ENCODE data around the gene PPP1R1C.

Gene PPP1R1C

DNA sequence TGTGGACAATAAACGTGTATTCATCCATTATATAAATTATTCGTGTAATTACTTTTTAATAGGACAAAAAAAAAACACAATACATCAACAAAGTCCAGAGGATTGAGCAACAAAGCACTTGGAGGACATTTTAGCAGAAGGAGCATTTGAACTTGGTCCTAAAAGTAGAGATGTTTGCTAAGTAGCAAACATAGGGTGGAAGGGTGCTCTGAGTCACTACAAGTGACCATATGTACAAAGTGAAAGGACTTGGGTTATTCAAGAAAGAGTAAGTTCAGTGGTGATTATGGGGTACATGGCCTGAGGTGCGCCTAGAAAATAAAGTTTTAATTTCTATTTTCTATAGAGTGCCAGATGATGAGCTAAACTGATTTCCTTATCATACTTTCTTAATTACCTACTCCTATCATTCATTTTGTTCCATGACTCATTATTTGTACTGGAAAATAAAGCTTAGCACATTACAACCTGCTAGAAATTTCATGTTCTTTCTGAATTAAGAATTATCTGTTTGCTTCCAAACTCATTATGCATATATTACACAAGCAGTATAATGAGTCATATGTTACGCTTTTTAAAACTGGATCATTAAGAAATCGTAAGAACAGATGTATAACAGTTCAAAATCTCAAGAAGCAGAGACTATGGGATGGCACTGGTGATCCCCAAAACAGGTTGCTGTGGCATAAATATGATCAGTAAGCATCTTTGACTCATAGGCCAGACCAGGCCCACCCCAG is 13.1 kb upstream of the PPP1R1C start:
- DNase-seq, result no peak

DNA sequence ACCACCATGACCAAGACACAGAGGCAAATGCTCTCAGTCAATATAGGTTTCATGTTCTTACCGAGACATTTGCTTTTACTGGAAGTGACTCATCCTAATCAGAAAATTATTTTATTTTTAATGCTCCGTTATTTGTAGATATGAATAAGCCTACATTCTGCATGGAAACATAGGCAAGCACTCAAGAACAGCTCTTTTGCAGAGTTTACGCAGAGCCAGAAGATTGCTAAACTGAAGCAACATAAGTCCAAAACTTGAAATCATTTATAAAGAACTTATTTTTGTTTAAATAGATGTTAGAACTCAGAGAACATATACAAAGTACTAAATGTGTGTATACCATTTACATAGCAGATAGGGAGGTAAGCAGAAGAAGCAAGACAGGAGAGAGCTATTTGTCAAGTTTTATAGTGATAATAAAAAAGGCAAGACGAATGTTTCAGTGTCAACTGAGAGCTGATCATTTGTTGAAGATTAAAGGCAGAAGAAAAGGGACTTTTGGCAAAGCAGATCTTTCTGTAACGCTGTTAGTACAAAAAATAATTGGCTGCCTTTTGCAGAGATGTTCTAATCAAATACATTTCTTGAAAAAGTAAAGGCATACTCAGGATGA is 12.4 kb upstream of the PPP1R1C start:
- no peak for DNase-seq

GRCh38 chr2:181977661-181978350 is 7.8 kb upstream of the PPP1R1C start:
- no peak for DNase-seq

- no peak for DNase-seq
Observed at GRCh38 chr2:181978351-181979150, 7.1 kb upstream of the PPP1R1C start.

- DNase-seq, result no peak
Observed at GRCh38 chr2:181984060-181984459, 1.6 kb upstream of the PPP1R1C start.

GRCh38 chr2:181984814-181985631 is 630 bp upstream of the PPP1R1C start:
- DNase-seq, result no peak

DNA sequence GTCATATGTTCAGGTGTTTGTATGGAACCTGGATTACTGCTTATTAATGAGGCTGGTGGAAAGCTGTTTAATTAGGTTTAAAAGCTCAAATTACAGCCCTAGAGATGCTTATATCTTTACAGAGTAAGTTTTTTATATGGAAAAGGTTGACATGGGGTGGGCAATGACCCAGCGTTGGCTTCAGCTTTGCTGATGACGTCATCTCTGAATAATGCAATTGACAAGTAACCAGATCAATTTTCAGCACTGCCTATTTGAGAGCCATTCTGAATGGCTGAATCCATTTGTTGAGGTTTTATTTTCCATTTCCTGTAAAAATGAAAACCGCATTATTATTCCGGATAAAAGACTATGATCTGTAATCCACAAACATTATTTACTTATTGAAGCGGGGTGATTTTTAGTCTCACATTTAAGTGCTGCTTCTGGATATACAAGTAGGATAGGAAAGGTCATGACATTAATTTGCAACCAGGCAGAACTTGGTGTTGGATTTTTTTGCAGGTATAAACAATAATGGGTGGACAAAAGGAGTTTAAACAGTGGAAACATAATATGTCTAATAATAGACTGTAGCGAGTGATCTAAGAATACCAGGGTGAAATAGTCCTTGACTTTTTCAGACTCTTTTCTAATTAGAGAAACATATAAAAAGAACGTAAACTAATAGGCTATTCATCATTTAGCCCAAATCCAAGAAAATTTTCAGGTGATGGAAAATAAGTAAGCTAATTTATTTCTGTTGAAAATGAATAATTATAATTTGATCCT is 2.7 kb downstream of the PPP1R1C start:
- DNase-seq, result no peak

DNA sequence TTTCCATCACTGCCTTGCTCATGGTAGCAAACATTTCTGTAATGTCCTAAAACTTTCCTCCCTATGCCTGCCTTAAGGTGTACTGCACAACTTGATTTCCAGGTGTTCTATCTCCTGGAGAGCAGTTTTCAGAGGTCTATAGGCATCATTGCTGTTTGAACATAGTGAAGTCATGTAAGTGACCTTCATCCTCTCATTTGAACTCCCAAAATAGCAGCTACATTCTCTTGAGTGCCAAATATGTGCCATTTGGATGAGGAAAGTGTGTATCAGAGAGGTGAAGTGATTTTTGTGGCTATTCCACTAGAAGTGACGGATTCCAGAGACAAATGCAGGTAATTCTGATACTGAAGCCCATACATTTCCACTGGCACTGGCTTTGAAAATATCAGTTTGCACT is 3.4 kb downstream of the PPP1R1C start:
- DNase-seq, result no peak

DNA sequence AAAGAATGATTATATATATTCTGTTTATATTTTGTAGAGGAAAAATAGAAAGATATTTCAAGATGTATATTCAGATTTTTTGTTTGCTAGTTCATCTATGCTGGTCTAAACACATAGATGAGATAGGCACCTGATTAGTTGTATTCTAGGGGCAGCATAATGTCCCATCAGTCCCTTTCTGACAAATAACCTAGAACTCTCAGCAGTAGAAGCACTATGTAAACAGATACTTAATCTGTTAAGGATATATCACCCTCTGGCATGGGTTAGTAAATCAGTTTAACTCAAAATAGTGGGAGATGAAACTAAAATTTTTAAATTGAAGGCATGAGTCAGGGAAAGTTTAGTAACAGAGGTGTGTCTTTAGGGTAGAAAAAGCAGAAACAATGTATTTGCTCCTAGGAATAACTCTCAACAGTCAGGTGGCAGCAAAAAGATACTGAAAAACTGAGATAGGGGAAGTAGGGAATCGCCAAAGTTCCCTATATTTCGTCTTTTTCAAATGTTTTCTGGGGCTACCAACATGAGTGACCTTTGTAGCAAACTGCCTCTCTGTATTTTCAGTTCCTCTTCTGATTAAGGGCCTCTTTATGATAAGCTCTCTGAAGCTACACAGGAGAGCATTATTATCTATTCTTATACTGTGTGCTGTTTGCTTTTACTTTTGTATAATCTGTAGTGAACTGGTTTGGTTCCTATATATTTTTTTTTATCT is 5.7 kb downstream of the PPP1R1C start:
- no peak for DNase-seq

DNA sequence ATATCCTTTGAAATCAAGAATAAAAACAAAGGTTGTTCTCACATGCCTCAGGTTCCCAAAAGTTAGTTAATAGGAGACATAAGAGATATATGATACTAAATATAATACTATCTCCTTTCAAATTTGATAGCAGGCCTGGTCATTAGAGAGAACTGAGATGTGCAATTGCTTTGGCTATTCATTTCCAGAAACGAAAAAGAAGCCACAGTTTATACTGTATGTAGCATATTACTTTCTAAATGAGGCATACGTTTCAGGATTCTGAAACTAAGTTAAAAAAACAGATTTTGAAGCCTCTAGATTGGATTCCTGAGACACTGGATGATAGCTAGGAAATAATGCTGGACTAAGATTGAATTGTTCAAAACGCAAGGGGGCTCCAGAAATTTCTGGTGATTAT is 7.1 kb downstream of the PPP1R1C start:
- no peak for DNase-seq

DNA sequence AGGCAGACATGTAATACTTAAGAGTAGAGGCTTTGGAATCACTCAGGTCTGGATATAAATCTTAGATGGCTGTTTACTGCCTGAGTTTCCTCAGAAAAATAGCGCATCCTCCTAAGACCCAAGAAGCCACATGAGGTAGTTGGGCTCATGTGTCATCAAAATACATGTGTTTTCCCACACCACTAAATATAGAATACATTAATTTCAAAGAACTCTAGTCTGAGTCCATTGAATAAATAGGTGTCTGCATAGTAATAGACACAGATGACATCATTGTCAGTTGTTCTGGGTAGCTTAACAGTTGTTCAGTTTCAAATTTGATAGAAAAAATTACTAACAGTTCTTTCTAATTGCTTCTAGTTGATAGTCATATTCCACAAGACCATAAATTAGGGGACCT is 9.6 kb downstream of the PPP1R1C start:
- DNase-seq, result no peak

GRCh38 chr2:181998041-181998835 is 12.6 kb downstream of the PPP1R1C start:
- DNase-seq, result no peak

GRCh38 chr2:181998891-181999654 is 13.4 kb downstream of the PPP1R1C start:
- DNase-seq, result no peak

- no peak for DNase-seq
Observed at GRCh38 chr2:181999911-182000310, 14.3 kb downstream of the PPP1R1C start.

DNA sequence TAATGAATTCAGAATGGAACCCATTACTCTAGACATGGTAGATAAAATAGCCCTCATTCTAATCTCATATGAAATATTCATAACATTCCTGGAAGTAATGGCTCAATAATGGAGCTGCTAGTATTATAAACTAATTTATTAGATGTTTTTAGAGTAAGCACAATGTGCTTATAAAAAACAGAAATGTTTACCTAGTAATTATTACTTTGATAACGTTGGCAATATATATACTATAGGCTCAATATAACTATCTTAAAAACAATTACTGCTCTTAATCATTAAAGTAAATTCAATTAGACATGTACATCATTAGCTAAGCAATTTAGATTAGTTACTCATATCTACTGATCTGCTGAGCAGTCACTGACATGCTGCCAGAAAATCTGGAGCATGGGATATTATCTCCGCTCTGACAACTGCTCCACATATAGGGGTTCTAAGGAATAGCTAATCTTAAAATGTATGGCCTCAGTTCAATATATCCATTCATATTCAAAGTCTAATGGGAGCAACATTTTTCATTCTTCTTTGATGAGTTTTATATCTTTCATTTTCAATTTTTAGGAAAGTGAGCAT is 19.4 kb downstream of the PPP1R1C start:
- DNase-seq, result no peak

DNA sequence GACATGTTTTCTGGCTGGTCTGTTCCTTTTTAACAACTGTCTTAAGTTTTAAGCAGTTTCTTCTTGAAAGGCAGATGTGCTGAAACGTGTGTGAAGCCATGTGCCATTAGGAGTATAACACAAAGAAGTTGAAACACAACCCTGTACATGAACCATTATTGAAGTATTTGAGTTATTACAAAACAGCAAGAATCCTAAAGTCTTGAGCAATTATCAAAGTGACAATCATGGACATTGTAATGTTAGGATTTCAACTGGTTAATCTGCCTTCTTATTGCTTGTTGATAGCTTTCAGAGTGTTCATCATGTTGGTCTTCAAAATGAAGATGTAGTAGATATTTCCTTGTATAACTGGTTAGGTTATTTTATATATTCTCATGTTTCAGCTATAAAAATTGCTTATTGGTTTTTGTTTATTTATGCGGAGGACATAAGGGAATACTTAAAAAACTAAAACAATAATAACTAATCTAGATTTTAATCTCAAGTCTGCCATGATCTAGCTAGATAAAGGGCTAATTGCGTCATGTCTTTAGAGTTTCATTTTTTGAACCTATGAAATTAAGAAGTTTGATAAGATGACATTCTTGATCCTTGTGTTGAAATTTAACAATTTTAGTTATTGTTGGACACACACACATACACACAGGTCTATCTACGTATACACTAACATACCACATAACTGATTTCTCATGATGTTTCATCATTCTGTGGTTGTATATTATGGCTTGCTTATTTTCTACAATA is 21.1 kb downstream of the PPP1R1C start:
- no peak for DNase-seq

GRCh38 chr2:182014284-182014683 is 28.6 kb downstream of the PPP1R1C start:
- DNase-seq, result no peak

All from stimulated activated CD4-positive, alpha-beta T cell treated with anti-CD3 and anti-CD28 coated beads, Interleukin-2, amount 100 ng/mL, for 48 hours (primary cell).